Measurements from ENCODE around the gene CNTN4. TPM values are rescaled to one million over a fixed set of nuclear protein-coding genes. Genes with fewer than 3 reads are reported as not detected.

Gene CNTN4
- total RNA-seq, 1 donor from 2014 or later = 37.5 TPM

DNA sequence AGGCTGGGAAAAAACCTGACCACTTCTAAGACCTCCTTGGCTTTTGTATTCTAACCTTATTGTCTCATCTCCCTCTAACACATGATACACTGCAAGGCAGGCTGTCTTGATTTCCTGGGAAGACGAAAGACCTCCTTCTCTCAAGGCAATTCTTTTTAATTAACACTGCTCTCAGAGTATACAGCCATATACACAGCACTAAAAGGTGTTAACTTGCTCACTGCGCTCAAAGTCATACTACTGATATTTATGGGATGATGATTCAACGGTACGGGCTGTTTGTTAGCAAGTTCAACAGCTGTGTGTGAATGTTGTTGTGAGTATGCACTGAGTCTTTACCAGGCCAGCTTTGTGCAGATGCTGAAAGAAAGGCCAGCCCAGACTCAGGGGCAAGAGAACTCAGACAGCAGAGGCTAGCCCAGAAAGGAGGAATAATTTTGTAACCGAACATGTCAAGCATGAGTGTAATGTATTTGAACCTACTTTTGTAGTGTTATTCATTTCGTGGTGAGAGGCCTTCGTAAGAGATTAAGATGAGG lies 781.6 kb downstream of the CNTN4 start:
- Histone ChIP-seq H3K9me3 (no peaks in the 10 kb centered on the region), H3K27me3 (no peaks in the 10 kb centered on the region), H3K27ac (no peak overlapping the region), H3K4me3 (no peak overlapping the region), H3K36me3 (no peaks in the 10 kb centered on the region), H3K4me1 (no peaks in the 10 kb centered on the region)
- intact Hi-C loops (cut with DNase I) = no loop called here
- TF ChIP-seq, protein P1, sequence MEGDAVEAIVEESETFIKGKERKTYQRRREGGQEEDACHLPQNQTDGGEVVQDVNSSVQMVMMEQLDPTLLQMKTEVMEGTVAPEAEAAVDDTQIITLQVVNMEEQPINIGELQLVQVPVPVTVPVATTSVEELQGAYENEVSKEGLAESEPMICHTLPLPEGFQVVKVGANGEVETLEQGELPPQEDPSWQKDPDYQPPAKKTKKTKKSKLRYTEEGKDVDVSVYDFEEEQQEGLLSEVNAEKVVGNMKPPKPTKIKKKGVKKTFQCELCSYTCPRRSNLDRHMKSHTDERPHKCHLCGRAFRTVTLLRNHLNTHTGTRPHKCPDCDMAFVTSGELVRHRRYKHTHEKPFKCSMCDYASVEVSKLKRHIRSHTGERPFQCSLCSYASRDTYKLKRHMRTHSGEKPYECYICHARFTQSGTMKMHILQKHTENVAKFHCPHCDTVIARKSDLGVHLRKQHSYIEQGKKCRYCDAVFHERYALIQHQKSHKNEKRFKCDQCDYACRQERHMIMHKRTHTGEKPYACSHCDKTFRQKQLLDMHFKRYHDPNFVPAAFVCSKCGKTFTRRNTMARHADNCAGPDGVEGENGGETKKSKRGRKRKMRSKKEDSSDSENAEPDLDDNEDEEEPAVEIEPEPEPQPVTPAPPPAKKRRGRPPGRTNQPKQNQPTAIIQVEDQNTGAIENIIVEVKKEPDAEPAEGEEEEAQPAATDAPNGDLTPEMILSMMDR (IDR thresholded peaks at IDR 0.05) = no peak
- no peak for DNase-seq (ENCODE audit: low spot score in 2 of 2)

DNA sequence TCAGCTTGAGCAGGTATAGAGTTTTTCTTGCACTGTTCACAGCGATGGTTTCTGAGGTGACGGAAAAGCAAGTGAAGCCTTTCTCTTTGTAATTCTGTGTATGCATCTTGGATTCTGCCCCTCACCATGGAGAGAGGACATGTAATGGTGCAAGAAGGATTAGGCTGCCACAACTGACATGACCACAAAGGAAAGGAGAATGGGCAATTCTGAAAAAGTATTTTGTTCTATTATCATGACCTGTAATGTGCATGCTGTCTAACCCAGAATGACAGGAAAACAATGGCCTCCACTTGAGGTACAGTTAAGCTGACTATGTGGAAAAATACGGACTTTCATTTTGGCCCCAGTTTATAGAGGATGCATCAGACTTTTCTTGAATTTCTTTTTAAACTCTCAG lies 784.6 kb downstream of the CNTN4 start:
- Histone ChIP-seq H3K9me3 (no peaks in the 10 kb centered on the region), H3K4me3 (no peak overlapping the region)
- intact Hi-C loops (cut with DNase I) = no loop called here

DNA sequence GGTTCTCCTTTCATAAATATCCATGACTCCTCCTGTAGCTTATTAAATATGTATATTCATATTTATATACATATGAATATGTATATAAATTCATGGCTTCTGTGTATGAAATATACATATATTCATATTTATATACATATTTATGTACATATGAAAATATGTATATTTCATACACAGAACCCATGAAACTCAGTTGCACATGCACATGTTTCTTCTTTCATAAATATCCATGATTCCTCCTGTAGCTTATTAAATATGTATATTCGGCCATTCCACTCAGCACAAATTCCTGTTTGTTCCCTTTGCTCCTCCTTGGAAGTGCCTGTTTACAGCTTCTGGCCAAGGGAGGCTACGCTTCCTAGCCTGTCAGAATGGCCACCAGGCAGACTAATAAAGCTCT lies 789.9 kb downstream of the CNTN4 start:
- H3K36me3 ChIP-seq = no peaks in the 10 kb centered on the region
- H3K4me1 ChIP-seq = no peaks in the 10 kb centered on the region
- no peaks in the 10 kb centered on the region for H3K9me3 ChIP-seq
- H3K27ac ChIP-seq = no peak overlapping the region
- H3K27me3 ChIP-seq = no peaks in the 10 kb centered on the region
- no peak for DNase-seq (ENCODE audit: low spot score in 2 of 2)
- intact Hi-C loops (cut with DNase I) = no loop called here
- TF ChIP-seq, protein P1 (IDR thresholded peaks at IDR 0.05) = no peak
- H3K4me3 ChIP-seq = no peak overlapping the region

More for the DNA sequence above, 784.6 kb downstream of the CNTN4 start:
- Histone ChIP-seq H3K4me1 (no peaks in the 10 kb centered on the region), H3K27me3 (no peaks in the 10 kb centered on the region), H3K27ac (no peak overlapping the region), H3K36me3 (no peaks in the 10 kb centered on the region)
- TF ChIP-seq, protein P1 (IDR thresholded peaks at IDR 0.05) = no peak
- DNase-seq (ENCODE audit: low spot score in 2 of 2) = no peak

DNA sequence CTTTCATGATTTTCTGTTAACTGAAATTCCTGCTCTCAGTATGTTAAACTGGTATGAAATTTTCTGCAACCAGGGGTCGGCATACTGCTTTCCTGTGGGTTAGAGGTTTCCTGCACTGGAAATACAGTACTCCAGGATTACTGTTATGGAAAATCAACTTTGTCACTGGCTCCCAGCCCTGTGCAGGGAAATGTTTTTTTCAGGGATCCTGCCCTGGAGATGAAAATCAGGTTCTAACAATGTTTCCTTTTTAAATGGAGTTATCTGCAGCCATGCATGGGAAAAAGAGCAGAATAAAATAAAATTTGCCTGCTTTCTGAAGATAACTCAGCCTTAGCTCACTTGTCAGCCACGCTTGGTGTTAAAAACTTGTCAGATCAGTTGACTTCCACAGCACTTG lies 791.1 kb downstream of the CNTN4 start:
- TF ChIP-seq, protein P1 (IDR thresholded peaks at IDR 0.05) = no peak
- Histone ChIP-seq H3K4me3 (no peak overlapping the region), H3K4me1 (no peaks in the 10 kb centered on the region), H3K9me3 (no peaks in the 10 kb centered on the region), H3K27me3 (no peaks in the 10 kb centered on the region), H3K36me3 (no peaks in the 10 kb centered on the region), H3K27ac (no peak overlapping the region)
- intact Hi-C loops (cut with DNase I) = no loop called here
- DNase-seq (ENCODE audit: low spot score in 2 of 2) = no peak

DNA sequence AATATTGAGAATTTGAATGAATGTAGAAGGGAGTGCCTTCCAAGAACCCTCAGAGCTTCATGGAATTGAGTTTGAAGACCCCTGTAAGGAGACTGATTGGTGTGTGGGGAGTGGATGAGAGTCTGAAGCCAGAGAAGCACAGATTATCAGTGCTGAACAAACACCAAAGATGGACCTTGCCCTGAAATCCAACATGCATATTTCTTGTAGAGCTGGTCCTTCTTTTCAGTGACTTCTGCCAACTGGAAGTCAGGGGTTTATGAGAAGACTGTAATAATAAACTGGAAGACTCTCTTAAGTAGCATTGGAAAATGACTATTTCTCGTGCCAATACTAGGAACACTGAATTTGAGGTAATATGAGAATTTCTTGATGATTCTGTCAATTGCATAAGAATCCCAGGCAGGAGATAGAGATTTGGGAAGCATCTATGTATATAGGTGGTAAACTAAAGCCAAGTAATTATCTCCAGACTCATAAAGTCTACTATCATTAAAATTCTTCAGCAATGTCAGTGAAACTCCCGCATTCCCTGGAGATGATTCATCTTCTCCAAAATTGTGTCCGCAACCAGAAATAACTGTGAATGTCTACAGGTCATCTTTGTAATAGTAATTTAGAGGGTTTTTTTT lies 797.8 kb downstream of the CNTN4 start:
- Histone ChIP-seq H3K27ac (no peak overlapping the region), H3K4me1 (no peaks in the 10 kb centered on the region), H3K9me3 (no peaks in the 10 kb centered on the region), H3K27me3 (no peaks in the 10 kb centered on the region), H3K4me3 (no peak overlapping the region), H3K36me3 (no peaks in the 10 kb centered on the region)
- intact Hi-C loops (cut with DNase I) = no loop called here
- DNase-seq (ENCODE audit: low spot score in 2 of 2) = no peak
- TF ChIP-seq, protein P1 (IDR thresholded peaks at IDR 0.05) = no peak
